Osteoblast (primary cell): ENCODE measurements around the gene PRRG2. TPM values are rescaled to one million over a fixed set of nuclear protein-coding genes. Genes with fewer than 3 reads are reported as not detected.

Experiments used
- DNase-seq: peaks from one replicate; pipeline ENCODE4 v3.0.0; 2011; ENCODE audit warnings: low spot score, mixed read lengths; ENCODE audit not compliant: insufficient read length; ENCODE audit errors: missing footprints
- H2AFZ ChIP-seq: 2 replicates; pipeline ENCODE4 v1.6.0; 2011; ENCODE audit warnings: mild to moderate bottlenecking, low read length
- H3K27ac ChIP-seq: 2 replicates; pipeline ENCODE4 v1.5.1; 2011; ENCODE audit warnings: mild to moderate bottlenecking, low read depth, low read length, moderate library complexity
- H3K27me3 ChIP-seq: 2 replicates; pipeline ENCODE4 v1.6.0; 2012; ENCODE audit warnings: mild to moderate bottlenecking, control low read depth, inconsistent platforms, low read length, moderate library complexity; ENCODE audit not compliant: insufficient read depth
- H3K36me3 ChIP-seq: 2 replicates; pipeline ENCODE4 v1.5.1; 2011; ENCODE audit warnings: mild to moderate bottlenecking, low read length, control low read depth, moderate library complexity; ENCODE audit not compliant: insufficient read depth
- H3K4me1 ChIP-seq: 2 replicates; pipeline ENCODE4 v1.5.1; 2011; ENCODE audit warnings: mild to moderate bottlenecking, low read length, control low read depth, moderate library complexity; ENCODE audit not compliant: insufficient read depth
- H3K4me2 ChIP-seq: 2 replicates; pipeline ENCODE4 v1.6.0; 2011; ENCODE audit warnings: mild to moderate bottlenecking, low read length; ENCODE audit not compliant: insufficient read depth
- H3K4me3 ChIP-seq: fragments of 200-600 bp; sonication (generic); 3 replicates; pipeline ENCODE4 v1.5.1; 2012; ENCODE audit warnings: mild to moderate bottlenecking, low read length, inconsistent platforms; ENCODE audit not compliant: insufficient read depth
- H3K79me2 ChIP-seq: 2 replicates; pipeline ENCODE4 v1.6.0; 2012; ENCODE audit warnings: mild to moderate bottlenecking, low read length, control low read depth, inconsistent platforms; ENCODE audit not compliant: insufficient read depth
- H3K9me3 ChIP-seq: 2 replicates; pipeline ENCODE4 v1.5.1; 2011; ENCODE audit warnings: low read depth, low read length, control low read depth
- H4K20me1 ChIP-seq: 2 replicates; pipeline ENCODE4 v1.6.0; 2012; ENCODE audit warnings: mild to moderate bottlenecking, low read length, control low read depth; ENCODE audit not compliant: insufficient read depth
- total RNA-seq: library from RNA; depleted of rRNA; stranded (reverse); fragments of >200 nt; gene quantifications from 2 replicates; pipeline ENCODE4 v1.2.3, GENCODE V29; 2012
- TF ChIP-seq, protein P1 (sequence below): IDR thresholded peaks from 2 replicates; pipeline ENCODE4 v1.5.1; 2011; ENCODE audit warnings: mild to moderate bottlenecking, low read depth, low read length, moderate library complexity; ENCODE audit errors: extremely low read depth

PRRG2 gene
- total RNA-seq, 1 donor: under 0.01 TPM

DNA sequence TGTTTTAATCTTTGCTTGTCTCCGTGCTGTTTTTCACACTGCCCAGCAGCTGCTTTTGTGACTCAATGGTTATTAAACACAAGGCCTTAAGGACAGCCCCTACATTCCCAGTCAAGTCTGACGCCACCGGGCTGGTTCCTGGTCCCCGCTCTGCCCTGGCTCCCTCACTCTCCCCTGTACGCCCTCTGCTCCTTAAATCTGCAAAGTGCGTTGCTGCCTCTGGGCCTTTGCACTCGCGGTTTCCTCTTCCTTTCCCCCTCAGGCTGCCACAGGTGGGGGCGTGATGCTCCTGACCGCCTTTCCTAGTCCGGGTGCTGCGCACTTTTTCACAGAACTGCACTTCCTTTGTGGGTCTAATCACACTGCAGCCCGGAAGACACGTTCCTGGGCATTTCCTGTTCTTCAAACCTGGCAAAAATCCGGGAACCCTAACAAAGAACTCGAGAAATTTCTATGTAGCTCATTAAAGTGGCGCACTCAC is 26.4 kb upstream of the PRRG2 start:
- Histone ChIP-seq H4K20me1 (peaks cover 18% of the 10 kb centered on the region), H3K27me3 (no peaks in the 10 kb centered on the region), H3K4me3 (no peak overlapping the region), H3K79me2 (no peaks in the 10 kb centered on the region), H2AFZ (no peak overlapping the region), H3K36me3 (peaks cover 56% of the 10 kb centered on the region), H3K9me3 (no peaks in the 10 kb centered on the region), H3K27ac (no peak overlapping the region), H3K4me1 (peaks cover 9% of the 10 kb centered on the region), H3K4me2 (no peak overlapping the region)
- TF ChIP-seq, protein P1, sequence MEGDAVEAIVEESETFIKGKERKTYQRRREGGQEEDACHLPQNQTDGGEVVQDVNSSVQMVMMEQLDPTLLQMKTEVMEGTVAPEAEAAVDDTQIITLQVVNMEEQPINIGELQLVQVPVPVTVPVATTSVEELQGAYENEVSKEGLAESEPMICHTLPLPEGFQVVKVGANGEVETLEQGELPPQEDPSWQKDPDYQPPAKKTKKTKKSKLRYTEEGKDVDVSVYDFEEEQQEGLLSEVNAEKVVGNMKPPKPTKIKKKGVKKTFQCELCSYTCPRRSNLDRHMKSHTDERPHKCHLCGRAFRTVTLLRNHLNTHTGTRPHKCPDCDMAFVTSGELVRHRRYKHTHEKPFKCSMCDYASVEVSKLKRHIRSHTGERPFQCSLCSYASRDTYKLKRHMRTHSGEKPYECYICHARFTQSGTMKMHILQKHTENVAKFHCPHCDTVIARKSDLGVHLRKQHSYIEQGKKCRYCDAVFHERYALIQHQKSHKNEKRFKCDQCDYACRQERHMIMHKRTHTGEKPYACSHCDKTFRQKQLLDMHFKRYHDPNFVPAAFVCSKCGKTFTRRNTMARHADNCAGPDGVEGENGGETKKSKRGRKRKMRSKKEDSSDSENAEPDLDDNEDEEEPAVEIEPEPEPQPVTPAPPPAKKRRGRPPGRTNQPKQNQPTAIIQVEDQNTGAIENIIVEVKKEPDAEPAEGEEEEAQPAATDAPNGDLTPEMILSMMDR: no peak
- peak; percentile 65 for DNase-seq

DNA sequence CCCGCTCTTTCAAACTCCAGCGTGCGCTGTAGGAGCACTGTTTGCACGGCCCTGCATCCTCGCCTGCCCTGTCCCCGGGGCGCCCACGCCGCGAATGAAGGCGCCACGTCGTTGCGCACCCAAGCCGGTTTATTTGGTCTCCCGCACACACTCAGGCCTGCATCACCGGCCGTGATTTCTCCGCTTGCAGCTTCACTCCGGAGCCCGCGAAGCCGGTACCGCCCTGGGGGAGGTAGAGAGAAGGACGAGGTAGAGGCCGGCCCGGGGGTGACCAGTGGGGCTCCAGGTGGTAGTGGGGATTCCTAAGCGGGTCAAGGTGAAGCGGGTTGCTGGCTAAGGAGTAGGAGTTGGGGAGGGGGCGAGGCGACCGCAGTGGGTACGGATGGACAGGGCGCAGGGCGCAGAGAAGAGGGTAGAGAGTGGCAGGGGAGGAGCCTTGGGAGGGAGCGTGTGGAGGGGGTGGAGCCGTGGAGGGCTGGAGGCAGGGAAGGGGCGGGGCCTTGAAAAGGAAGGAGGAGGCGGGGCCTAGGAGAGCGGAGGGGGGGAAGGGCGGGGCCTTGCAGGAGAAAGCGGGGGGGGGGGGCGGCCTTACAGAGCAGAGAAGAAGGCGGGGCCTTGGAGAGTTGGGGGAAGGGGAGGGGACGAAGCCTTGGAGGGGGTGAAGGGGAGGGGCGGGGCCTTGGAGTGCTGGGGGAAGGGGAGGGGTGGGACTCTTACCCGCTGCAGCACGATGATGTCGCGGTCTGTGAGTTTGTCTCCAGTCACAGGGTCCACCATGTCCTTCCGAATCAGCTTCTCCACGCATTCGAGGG is 25.3 kb upstream of the PRRG2 start:
- Histone ChIP-seq H3K4me2 (no peak overlapping the region), H3K9me3 (no peaks in the 10 kb centered on the region), H3K79me2 (peaks cover 8% of the 10 kb centered on the region), H3K27ac (no peak overlapping the region), H3K36me3 (peaks cover 51% of the 10 kb centered on the region), H4K20me1 (peaks cover 24% of the 10 kb centered on the region), H3K4me3 (no peak overlapping the region), H2AFZ (no peak overlapping the region), H3K27me3 (no peaks in the 10 kb centered on the region), H3K4me1 (peaks cover 9% of the 10 kb centered on the region)
- DNase-seq: peak; percentile 84
- TF ChIP-seq, protein P1: no peak

DNA sequence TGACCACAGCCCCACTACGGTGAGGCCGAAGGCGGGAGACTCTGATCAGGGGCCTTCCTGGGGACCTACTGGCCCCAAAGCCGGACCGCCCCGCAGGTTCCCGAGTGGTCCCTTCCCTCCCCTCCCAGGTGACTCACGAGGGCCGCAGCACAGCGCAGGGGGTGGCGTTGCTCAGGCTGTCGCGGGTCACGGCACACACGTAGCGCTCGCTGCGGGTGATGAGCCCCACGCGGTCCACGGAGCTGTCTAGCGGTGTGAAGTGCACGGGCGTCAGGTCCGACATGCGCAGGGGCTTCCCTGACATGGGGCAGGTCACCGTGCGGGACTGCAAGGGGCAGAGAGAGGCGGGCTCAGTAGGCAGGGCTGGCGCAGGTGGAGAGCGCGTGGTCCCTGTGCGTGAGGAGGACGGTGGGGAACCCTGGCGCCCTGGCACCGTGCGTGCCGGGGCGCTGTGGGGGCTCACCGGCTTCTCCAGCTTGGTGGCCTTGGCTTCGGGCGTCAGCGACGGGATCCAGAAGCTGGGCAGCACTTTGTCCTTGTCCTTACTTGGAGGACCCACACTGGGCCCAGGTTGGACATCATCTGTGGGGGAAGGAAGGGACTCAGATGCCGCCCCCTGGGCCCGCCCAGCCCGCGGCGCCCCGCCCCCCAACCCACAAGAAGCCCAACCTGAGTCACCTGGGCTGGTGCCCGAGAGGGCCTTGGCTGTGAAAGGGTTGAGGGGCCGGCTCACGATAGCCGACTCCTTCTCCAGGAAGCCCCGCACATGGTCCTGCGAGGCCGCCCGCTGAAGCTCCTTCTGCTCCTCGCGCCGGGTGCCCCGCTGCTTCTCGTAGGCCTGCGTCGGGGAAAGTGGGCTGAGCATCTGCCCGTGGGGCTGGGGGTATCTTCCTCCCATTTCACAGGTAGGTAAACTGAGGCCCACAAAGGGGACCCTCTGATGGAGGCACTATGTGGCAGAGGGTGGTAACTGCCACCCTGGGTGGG is 24.4 kb upstream of the PRRG2 start:
- Histone ChIP-seq H2AFZ (no peak overlapping the region), H3K4me1 (peaks cover 9% of the 10 kb centered on the region), H3K9me3 (no peaks in the 10 kb centered on the region), H3K27me3 (no peaks in the 10 kb centered on the region), H3K4me2 (no peak overlapping the region), H4K20me1 (peaks cover 26% of the 10 kb centered on the region), H3K36me3 (peaks cover 48% of the 10 kb centered on the region), H3K79me2 (peaks cover 13% of the 10 kb centered on the region), H3K4me3 (no peak overlapping the region), H3K27ac (no peak overlapping the region)
- TF ChIP-seq, protein P1: no peak
- DNase-seq: peak; percentile 36
